CD4-positive, CD25-positive, alpha-beta regulatory T cell (primary cell): ENCODE results near the gene PPM1M. TPM values are rescaled to one million over a fixed set of nuclear protein-coding genes. Genes with fewer than 3 reads are reported as not detected.

ENCODE experiments used
- ATAC-seq, 2 donors: fragments of 150-1000 bp; cut with Tn5 transposase; one replicate each; pipeline ENCODE4 v1.10.0; 2021; ENCODE audit warnings: low read depth in 2 of 2, moderate number of reproducible peaks in 2 of 2, moderate library complexity in 1 of 2
- DNase-seq, 3 donors: peaks; one replicate each; pipeline versions ENCODE4 v3.0.0 to v3.0.0-alpha.2; 2012 to 2022; ENCODE audit warnings: mixed read lengths in 1 of 3
- H3K27ac ChIP-seq: one replicate; pipeline ENCODE4 v1.7.0; 2013; ENCODE audit warnings: mild to moderate bottlenecking, low read length; ENCODE audit not compliant: insufficient read depth, poor library complexity, severe bottlenecking
- H3K27me3 ChIP-seq: one replicate; pipeline ENCODE4 v1.7.0; 2013; ENCODE audit warnings: low read length; ENCODE audit not compliant: control insufficient read depth, insufficient read depth
- H3K36me3 ChIP-seq: one replicate; pipeline ENCODE4 v1.7.0; 2013; ENCODE audit warnings: mild to moderate bottlenecking, low read length, moderate library complexity; ENCODE audit not compliant: control insufficient read depth, insufficient read depth
- H3K4me1 ChIP-seq: 2 replicates; pipeline ENCODE4 v1.7.0; 2013; ENCODE audit warnings: mild to moderate bottlenecking, low read length; ENCODE audit not compliant: insufficient read depth, control insufficient read depth, poor library complexity, severe bottlenecking
- H3K4me3 ChIP-seq: one replicate; pipeline ENCODE4 v1.7.0; 2013; ENCODE audit warnings: low read depth, mild to moderate bottlenecking, low read length, moderate library complexity
- H3K9me3 ChIP-seq, 2 experiments: 1 replicate in 1 of 2; 2 replicates in 1 of 2; pipeline ENCODE4 v1.7.0; 2013; ENCODE audit warnings: low read length in 2 of 2, mild to moderate bottlenecking in 1 of 2, moderate library complexity in 1 of 2; ENCODE audit not compliant: control insufficient read depth in 2 of 2
- H3K27ac Mint-ChIP-seq, 3 donors: one replicate each; pipeline ENCODE4 v1.8.0; 2020 to 2022; ENCODE audit warnings: mild to moderate bottlenecking in 3 of 3, mixed read lengths in 3 of 3, moderate library complexity in 2 of 3
- H3K27me3 Mint-ChIP-seq: one replicate; pipeline ENCODE4 v1.8.0; 2022; ENCODE audit warnings: mild to moderate bottlenecking, mixed read lengths
- H3K36me3 Mint-ChIP-seq: one replicate; pipeline ENCODE4 v1.8.0; 2020; ENCODE audit warnings: mixed read lengths
- H3K4me1 Mint-ChIP-seq, 4 donors: one replicate each; pipeline ENCODE4 v1.8.0; 2020 to 2022; ENCODE audit warnings: mixed read lengths in 4 of 4, mild to moderate bottlenecking in 1 of 4
- H3K4me3 Mint-ChIP-seq, 4 donors: one replicate each; pipeline ENCODE4 v1.8.0; 2020 to 2022; ENCODE audit warnings: mild to moderate bottlenecking in 4 of 4, mixed read lengths in 4 of 4, moderate library complexity in 3 of 4
- H3K9me3 Mint-ChIP-seq, 7 donors: one replicate each; pipeline ENCODE4 v1.8.0; 2020 to 2022; ENCODE audit warnings: mixed read lengths in 7 of 7, mild to moderate bottlenecking in 3 of 7, moderate library complexity in 2 of 7
- polyA plus RNA-seq, 4 donors: library from polyadenylated mRNA; unstranded; fragments of 300-500 nt; fragmentation: Illumina TruSeq; gene quantifications; one replicate each; pipeline ENCODE4 v1.2.3, GENCODE V29; 2021
- total RNA-seq: library from RNA; stranded (reverse); gene quantifications from one replicate; pipeline ENCODE4 v1.2.3, GENCODE V29; 2022

Gene PPM1M
- total and polyA plus RNA-seq, 5 donors from 2014 or later: 55.5 to 104 (median 78.4) TPM

GRCh38 chr3:52292247-52293065, 46.9 kb downstream of the PPM1M start:
- peaks cover 20% of the 10 kb centered on the region for H3K4me1 ChIP-seq
- no peaks in the 10 kb centered on the region for H3K27me3 ChIP-seq
- DNase-seq: no peak
- H3K9me3 ChIP-seq: no peaks in the 10 kb centered on the region
- Mint-ChIP-seq H3K4me3 (peak overlapping the region in 1 of 4 donors; percentile 85), H3K4me1 (peaks cover 7 to 47% (median 29%) of the 10 kb centered on the region in 4 donors), H3K27ac (no peak overlapping the region), H3K36me3 (peaks cover 16% of the 10 kb centered on the region), H3K27me3 (no peaks in the 10 kb centered on the region), H3K9me3 (no peaks in the 10 kb centered on the region)
- ATAC-seq: no peak
- H3K36me3 ChIP-seq: peaks cover 28% of the 10 kb centered on the region
- no peak overlapping the region for H3K27ac ChIP-seq
- no peak overlapping the region for H3K4me3 ChIP-seq

DNA sequence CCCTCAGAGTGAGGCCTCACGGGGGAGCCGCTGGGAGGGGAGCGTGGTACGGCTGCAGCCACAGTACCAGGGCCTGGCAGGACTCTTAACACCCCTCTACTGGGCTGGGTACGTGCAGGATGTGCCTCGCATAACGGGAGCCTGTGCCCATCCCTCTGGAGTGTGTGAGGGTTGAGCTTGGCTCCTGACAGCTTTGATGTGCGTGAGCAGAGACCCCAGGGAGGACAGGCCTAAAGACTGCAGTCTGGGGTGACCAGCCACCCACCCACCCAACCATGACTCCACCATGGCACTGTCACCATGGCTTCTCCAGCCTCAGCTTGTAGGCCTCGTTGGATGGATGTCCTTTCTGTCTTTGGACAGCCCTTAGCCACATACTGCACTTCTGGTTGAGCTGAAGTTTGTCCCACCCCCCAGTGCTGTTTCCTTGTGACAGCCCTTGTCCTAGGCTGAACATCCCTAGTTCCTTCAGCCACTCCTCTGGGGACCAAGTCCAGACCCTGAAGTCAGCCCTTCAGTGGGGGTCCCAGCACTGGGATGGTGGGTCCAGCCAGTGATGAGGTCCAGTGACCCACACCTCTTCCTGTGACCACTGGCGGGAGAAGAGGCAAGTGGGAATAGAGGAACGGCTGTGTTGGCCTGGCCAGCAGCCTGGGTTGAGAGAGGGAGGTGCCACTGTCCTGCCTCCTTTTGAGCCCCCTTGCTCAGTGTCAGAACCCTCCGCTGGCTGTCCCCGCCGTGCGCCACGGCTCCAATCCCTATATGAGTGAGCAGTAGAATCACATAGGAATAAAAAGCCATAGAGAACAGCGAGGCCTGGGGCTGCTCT, 48.1 kb downstream of the PPM1M start:
- no peak overlapping the region for H3K27ac ChIP-seq
- no peak overlapping the region for H3K4me3 ChIP-seq
- no peak overlapping the region for H3K27ac Mint-ChIP-seq
- ATAC-seq: no peak
- peaks cover 4 to 37% (median 24%) of the 10 kb centered on the region in 4 donors for H3K4me1 Mint-ChIP-seq
- H3K27me3 Mint-ChIP-seq: no peaks in the 10 kb centered on the region
- H3K36me3 Mint-ChIP-seq: peaks cover 16% of the 10 kb centered on the region
- no peak for DNase-seq
- no peak overlapping the region for H3K4me3 Mint-ChIP-seq
- H3K36me3 ChIP-seq: peaks cover 28% of the 10 kb centered on the region
- H3K4me1 ChIP-seq: peaks cover 14% of the 10 kb centered on the region
- H3K9me3 ChIP-seq: no peaks in the 10 kb centered on the region
- H3K9me3 Mint-ChIP-seq: no peaks in the 10 kb centered on the region
- H3K27me3 ChIP-seq: no peaks in the 10 kb centered on the region

DNA sequence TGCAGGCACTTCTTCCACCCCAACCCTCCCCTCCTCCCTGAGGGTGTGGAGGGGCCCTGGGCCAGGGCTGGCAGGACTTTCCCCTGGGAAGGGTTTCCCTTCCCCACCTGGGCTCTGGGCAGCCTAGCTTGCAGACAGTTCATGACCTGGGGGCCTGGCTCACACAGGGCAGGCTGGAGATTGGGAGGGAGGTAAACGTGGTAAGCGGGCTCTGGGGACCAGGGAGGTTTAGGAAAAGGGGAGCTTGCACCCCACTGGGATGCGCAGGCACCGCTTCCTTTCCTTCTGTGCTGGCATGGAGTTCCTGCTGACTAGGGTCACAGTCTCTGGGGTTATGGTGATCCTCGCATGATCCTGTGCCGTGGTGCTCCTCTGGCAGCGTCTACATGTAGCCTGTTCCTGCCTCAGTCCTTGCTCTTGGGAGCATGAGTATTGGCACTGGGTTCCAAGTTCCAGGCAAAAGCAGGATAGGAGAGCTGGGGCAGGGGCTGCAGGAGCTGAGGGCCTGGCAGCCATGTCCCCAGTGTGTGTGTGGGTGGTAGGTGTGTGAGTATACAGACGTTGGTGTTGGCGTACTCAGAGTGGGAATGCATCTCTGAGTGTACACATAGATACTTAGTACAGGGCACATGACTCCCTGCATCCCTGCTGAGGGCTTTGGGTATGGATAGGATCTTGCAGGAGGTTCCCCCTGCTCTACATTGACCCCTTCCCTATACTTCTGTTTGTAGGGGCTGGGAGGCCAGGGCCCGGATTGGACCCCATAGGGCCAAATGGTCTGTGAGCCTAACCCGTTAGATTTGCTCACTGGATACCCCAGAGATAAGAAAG, 49.0 kb downstream of the PPM1M start:
- H3K27ac Mint-ChIP-seq: peak overlapping the region in 1 of 3 donors; percentile 20
- H3K4me1 Mint-ChIP-seq: peaks cover 0 to 34% (median 16%) of the 10 kb centered on the region in 4 donors
- H3K9me3 Mint-ChIP-seq: no peaks in the 10 kb centered on the region
- peaks cover 16% of the 10 kb centered on the region for H3K36me3 Mint-ChIP-seq
- Histone ChIP-seq H3K27me3 (no peaks in the 10 kb centered on the region), H3K9me3 (no peaks in the 10 kb centered on the region), H3K4me1 (peaks cover 6% of the 10 kb centered on the region), H3K36me3 (peaks cover 28% of the 10 kb centered on the region), H3K4me3 (no peak overlapping the region), H3K27ac (no peak overlapping the region)
- no peak overlapping the region for H3K4me3 Mint-ChIP-seq
- H3K27me3 Mint-ChIP-seq: no peaks in the 10 kb centered on the region
- DNase-seq: no peak
- ATAC-seq: no peak

DNA sequence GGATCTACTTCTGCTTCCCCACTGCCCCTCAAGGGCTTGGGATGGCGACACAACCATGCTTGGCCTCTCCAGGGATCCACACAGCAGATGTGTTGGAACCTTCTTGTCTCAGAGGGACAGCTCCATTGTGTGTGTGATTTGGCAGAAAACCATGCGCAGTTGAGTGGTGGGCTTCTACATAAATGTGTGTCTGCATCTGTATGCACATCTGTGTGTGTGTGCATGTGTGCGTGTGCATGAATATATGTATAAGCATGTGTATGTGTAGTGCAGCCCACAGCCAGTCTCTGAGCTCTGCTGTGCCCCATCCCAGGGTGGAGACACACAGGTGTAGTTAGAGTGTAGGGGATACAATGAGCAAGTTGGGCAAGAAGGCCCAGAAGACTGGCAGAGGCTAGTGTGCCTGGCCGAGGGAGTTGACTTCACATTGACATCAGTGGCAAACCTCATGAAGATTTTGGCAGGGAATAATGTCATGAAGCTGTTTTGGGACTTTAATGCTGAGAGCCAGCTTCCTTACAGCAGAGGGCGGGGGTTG, 50.2 kb downstream of the PPM1M start:
- H3K9me3 ChIP-seq: no peaks in the 10 kb centered on the region
- peaks cover 25% of the 10 kb centered on the region for H3K36me3 ChIP-seq
- no peaks in the 10 kb centered on the region for H3K27me3 ChIP-seq
- DNase-seq (no peak), ATAC-seq (no peak)
- no peak overlapping the region for H3K4me3 ChIP-seq
- H3K9me3 Mint-ChIP-seq: no peaks in the 10 kb centered on the region
- no peak overlapping the region for H3K27ac Mint-ChIP-seq
- H3K36me3 Mint-ChIP-seq: peaks cover 16% of the 10 kb centered on the region
- no peaks in the 10 kb centered on the region for H3K27me3 Mint-ChIP-seq
- peaks cover 4% of the 10 kb centered on the region for H3K4me1 ChIP-seq
- H3K4me1 Mint-ChIP-seq: peaks cover 0 to 29% (median 12%) of the 10 kb centered on the region in 4 donors
- H3K4me3 Mint-ChIP-seq: no peak overlapping the region
- H3K27ac ChIP-seq: no peak overlapping the region

DNA sequence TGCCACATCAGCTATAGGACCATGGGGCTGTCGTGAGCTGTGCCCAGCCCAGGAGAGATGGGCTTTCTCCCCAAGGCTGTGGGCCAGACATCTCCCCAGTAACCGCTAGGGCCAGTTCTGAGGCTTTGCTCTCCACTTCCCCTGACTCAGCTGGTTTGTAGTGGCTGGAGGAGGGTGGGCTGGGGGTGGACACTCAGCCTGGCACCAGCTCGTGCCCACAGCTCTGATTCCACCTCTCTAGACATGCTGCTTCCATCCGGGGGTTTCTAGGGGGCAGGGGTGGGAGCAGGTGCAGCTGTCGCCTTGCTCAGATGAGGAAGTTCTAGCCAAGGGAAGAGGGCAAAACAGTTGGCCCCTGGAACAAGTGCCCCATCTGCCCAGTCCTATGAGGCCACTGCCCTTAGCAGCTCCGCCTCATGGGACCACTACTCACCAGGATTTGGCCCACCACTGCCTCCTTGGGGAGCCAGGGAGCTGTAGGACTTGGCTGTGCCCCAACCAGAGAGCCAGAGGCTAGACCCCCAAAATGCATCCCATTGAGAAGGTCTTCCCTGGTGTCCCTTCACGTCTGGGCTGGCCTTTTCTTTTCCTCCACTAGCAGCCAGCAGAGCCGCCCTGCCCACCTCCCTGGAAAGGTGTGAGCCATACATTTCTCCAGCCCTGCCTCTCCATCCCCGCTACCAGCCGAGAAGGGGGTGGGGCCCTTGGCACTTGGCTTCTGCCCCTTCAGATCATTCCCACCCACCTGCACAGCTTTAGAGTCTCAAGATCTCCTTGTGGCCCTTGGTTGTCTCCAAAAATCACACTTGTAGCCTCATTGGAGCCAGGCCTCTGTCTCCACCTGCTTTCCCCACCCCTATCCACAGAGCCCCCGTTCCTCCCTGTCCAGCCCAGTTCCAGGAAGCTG, 51.9 kb downstream of the PPM1M start:
- Mint-ChIP-seq H3K4me1 (peaks cover 0 to 21% (median 5%) of the 10 kb centered on the region in 4 donors), H3K36me3 (peaks cover 12% of the 10 kb centered on the region), H3K27ac (no peak overlapping the region), H3K4me3 (no peak overlapping the region), H3K9me3 (no peaks in the 10 kb centered on the region), H3K27me3 (no peaks in the 10 kb centered on the region)
- H3K4me3 ChIP-seq: no peak overlapping the region
- peaks cover 12% of the 10 kb centered on the region for H3K36me3 ChIP-seq
- H3K4me1 ChIP-seq: no peaks in the 10 kb centered on the region
- H3K27me3 ChIP-seq: no peaks in the 10 kb centered on the region
- H3K9me3 ChIP-seq: no peaks in the 10 kb centered on the region
- no peak for ATAC-seq
- no peak for DNase-seq
- H3K27ac ChIP-seq: no peak overlapping the region

DNA sequence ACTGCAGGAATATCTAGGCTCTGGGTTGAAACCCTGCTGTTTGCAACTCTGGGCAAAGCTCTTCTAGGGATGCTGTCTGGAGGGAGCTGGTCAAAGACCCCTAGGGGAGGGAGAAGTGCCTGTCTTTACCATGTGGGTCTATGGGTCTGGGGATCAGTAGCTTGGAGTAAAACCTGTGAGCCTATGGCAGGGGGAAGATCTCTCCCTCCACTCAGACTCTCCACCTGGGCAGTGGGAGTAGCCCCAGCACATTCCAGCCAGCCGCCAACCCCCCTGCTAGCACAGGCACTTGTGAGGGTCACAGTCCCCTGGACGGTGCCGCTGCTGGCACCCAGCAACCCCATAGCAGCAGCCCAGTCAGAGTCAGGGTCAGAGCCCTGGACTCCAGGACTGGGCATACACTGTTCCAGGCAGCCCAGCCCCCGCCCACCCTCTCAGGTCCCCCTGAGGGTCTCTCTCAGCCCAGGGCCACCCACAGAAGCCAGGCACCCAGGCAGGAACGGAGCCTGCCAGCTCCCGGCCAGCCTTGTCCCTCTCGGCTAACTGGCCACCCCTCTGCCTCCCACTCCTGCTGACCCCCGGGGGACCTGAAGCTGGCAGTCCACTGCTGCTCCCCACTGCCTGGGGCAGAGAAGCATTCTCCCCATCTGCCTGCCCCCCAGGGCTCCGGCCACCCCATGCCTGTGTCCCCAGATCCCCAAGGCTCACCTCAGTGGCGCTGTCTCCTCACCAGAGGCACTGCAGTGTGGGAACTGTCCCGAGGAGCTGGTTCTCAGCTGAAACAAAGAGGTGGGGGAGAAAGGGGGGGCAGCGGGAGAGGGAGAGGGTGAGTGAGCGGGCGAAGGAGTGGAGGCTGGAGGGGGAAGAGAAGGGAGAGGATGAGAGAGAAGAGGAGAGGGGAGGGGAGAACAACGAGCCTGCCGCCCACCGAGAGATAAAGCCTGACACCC, 52.9 kb downstream of the PPM1M start:
- H3K27ac Mint-ChIP-seq: no peak overlapping the region
- Histone ChIP-seq H3K9me3 (no peaks in the 10 kb centered on the region), H3K27me3 (no peaks in the 10 kb centered on the region), H3K27ac (no peak overlapping the region), H3K36me3 (peaks cover 4% of the 10 kb centered on the region), H3K4me1 (no peaks in the 10 kb centered on the region), H3K4me3 (no peak overlapping the region)
- H3K9me3 Mint-ChIP-seq: no peaks in the 10 kb centered on the region
- peak overlapping the region in 1 of 4 donors; percentile 54 for H3K4me3 Mint-ChIP-seq
- no peaks in the 10 kb centered on the region for H3K27me3 Mint-ChIP-seq
- ATAC-seq (no peak), DNase-seq (no peak)
- peaks cover 0 to 21% (median 5%) of the 10 kb centered on the region in 4 donors for H3K4me1 Mint-ChIP-seq
- peaks cover 12% of the 10 kb centered on the region for H3K36me3 Mint-ChIP-seq
